GM12892 (cell line): Measurements from ENCODE around the gene DOCK8.
A peak's percentile ranks its signal among the peaks of the same experiment; 100 is the strongest.

Experiments
- DNase-seq: peaks from one replicate; pipeline ENCODE4 v3.0.0; 2011; ENCODE audit not compliant: insufficient read length
- FAIRE-seq: peaks from 2 replicates; lab custom pipeline; 2011; peaks lifted over from hg19 to GRCh38; lab: Jason Lieb, UNC
- POLR2A ChIP-seq: IDR thresholded peaks from 2 replicates; pipeline ENCODE4 v1.6.1; 2011; ENCODE audit warnings: low read depth, low read length, control low read depth
- POLR2AphosphoS5 ChIP-seq: IDR thresholded peaks from 2 replicates; pipeline ENCODE4 v1.6.1; 2011; ENCODE audit warnings: low read depth, low read length, control low read depth
- TAF1 ChIP-seq: IDR thresholded peaks from 2 replicates; pipeline ENCODE4 v1.6.1; 2011; ENCODE audit warnings: low read depth, mild to moderate bottlenecking, control low read depth, low read length, borderline replicate concordance

Gene DOCK8

GRCh38 chr9:312596-313320, 98.1 kb downstream of the DOCK8 start:
- DNase-seq (no peak), FAIRE-seq (no peak)
- TF ChIP-seq POLR2A (no peak), POLR2AphosphoS5 (no peak), TAF1 (no peak)

GRCh38 chr9:316382-316965, 101.8 kb downstream of the DOCK8 start:
- peak; percentile 53 for FAIRE-seq
- no peak for DNase-seq
- no peak for TF ChIP-seq POLR2A
- TF ChIP-seq TAF1, result no peak
- TF ChIP-seq POLR2AphosphoS5, result no peak

GRCh38 chr9:318646-319045, 104.0 kb downstream of the DOCK8 start:
- FAIRE-seq (no peak), DNase-seq (no peak)
- no peak for TF ChIP-seq POLR2AphosphoS5
- TF ChIP-seq TAF1, result no peak
- TF ChIP-seq POLR2A, result no peak

- TF ChIP-seq POLR2AphosphoS5 (no peak), TAF1 (no peak), POLR2A (no peak)
- DNase-seq, result no peak
- no peak for FAIRE-seq
Observed at GRCh38 chr9:324971-325370, 110.3 kb downstream of the DOCK8 start.

- FAIRE-seq (no peak), DNase-seq (no peak)
- TF ChIP-seq TAF1, result no peak
- TF ChIP-seq POLR2AphosphoS5, result no peak
- TF ChIP-seq POLR2A, result no peak
Observed at GRCh38 chr9:326667-327066, 112.0 kb downstream of the DOCK8 start.

GRCh38 chr9:328453-328852, 113.8 kb downstream of the DOCK8 start:
- DNase-seq, result no peak
- TF ChIP-seq TAF1, result no peak
- TF ChIP-seq POLR2A, result no peak
- no peak for TF ChIP-seq POLR2AphosphoS5
- no peak for FAIRE-seq

GRCh38 chr9:331197-331596, 116.5 kb downstream of the DOCK8 start:
- TF ChIP-seq POLR2AphosphoS5 (no peak), TAF1 (no peak), POLR2A (no peak)
- DNase-seq (no peak), FAIRE-seq (no peak)

GRCh38 chr9:335373-335772, 120.7 kb downstream of the DOCK8 start:
- FAIRE-seq, result no peak
- no peak for TF ChIP-seq TAF1
- TF ChIP-seq POLR2A, result no peak
- TF ChIP-seq POLR2AphosphoS5, result no peak
- DNase-seq, result no peak

GRCh38 chr9:336039-336438, 121.4 kb downstream of the DOCK8 start:
- TF ChIP-seq POLR2A, result no peak
- no peak for TF ChIP-seq POLR2AphosphoS5
- no peak for TF ChIP-seq TAF1
- no peak for FAIRE-seq

GRCh38 chr9:338602-339001, 123.9 kb downstream of the DOCK8 start:
- TF ChIP-seq TAF1, result no peak
- no peak for TF ChIP-seq POLR2A
- TF ChIP-seq POLR2AphosphoS5, result no peak
- DNase-seq, result no peak
- no peak for FAIRE-seq

More at GRCh38 chr9:336039-336438, 121.4 kb downstream of the DOCK8 start:
- DNase-seq, result no peak

GRCh38 chr9:341634-342421, 127.2 kb downstream of the DOCK8 start:
- no peak for FAIRE-seq
- no peak for TF ChIP-seq POLR2AphosphoS5
- TF ChIP-seq TAF1, result no peak
- TF ChIP-seq POLR2A, result no peak
- DNase-seq, result no peak

- no peak for FAIRE-seq
Observed at GRCh38 chr9:343773-344172, 129.1 kb downstream of the DOCK8 start.

GRCh38 chr9:346111-346571, 131.5 kb downstream of the DOCK8 start:
- no peak for DNase-seq
- TF ChIP-seq POLR2A (no peak), POLR2AphosphoS5 (no peak), TAF1 (no peak)
- FAIRE-seq, result no peak

More at GRCh38 chr9:343773-344172, 129.1 kb downstream of the DOCK8 start:
- no peak for DNase-seq
- TF ChIP-seq POLR2AphosphoS5, result no peak
- no peak for TF ChIP-seq POLR2A
- TF ChIP-seq TAF1, result no peak
